Keratinocyte (primary cell): ENCODE results near the gene PRKAG2. TPM values are rescaled to one million over a fixed set of nuclear protein-coding genes. Genes with fewer than 3 reads are reported as not detected.

Experiments used
- DNase-seq: peaks from one replicate; pipeline ENCODE4 v3.0.0-alpha.2; 2011; ENCODE audit warnings: low read depth, missing footprints, low spot score
- FAIRE-seq: peaks from 2 replicates; lab custom pipeline; 2011; peaks lifted over from hg19 to GRCh38; lab: Jason Lieb, UNC
- H2AFZ ChIP-seq: 2 replicates; pipeline ENCODE4 v1.6.0; 2012; ENCODE audit warnings: low read length, control low read depth, inconsistent platforms; ENCODE audit not compliant: control insufficient read depth
- H3K27ac ChIP-seq: 2 replicates; pipeline ENCODE4 v1.5.1; 2011; ENCODE audit warnings: low read length; ENCODE audit not compliant: control insufficient read depth, insufficient read depth
- H3K27me3 ChIP-seq: 3 replicates; pipeline ENCODE4 v1.6.0; 2011; ENCODE audit warnings: low read length; ENCODE audit not compliant: control insufficient read depth, insufficient read depth; ENCODE audit errors: extremely low read depth
- H3K36me3 ChIP-seq, 2 experiments: 2 replicates in 1 of 2; 3 replicates in 1 of 2; pipeline ENCODE4 v1.5.1; 2011; ENCODE audit warnings: low read length in 2 of 2, mild to moderate bottlenecking in 1 of 2; ENCODE audit not compliant: control insufficient read depth in 2 of 2, insufficient read depth in 2 of 2; ENCODE audit errors: extremely low read depth in 1 of 2
- H3K4me1 ChIP-seq: 3 replicates; pipeline ENCODE4 v1.5.1; 2011; ENCODE audit warnings: low read length; ENCODE audit not compliant: control insufficient read depth, insufficient read depth; ENCODE audit errors: extremely low read depth
- H3K4me2 ChIP-seq: 3 replicates; pipeline ENCODE4 v1.6.0; 2011; ENCODE audit warnings: low read depth, low read length; ENCODE audit not compliant: control insufficient read depth, insufficient read depth; ENCODE audit errors: extremely low read depth
- H3K4me3 ChIP-seq, 3 experiments: fragments of 200-600 bp in 1 of 3; sonication (generic) in 1 of 3; 2 replicates in 2 of 3; 3 replicates in 1 of 3; pipeline ENCODE4 v1.5.1; 2011 to 2016; ENCODE audit warnings: low read length in 3 of 3, mild to moderate bottlenecking in 3 of 3, control low read depth in 2 of 3, inconsistent platforms in 1 of 3, low read depth in 1 of 3, mixed read lengths in 1 of 3, mixed run types in 1 of 3, moderate library complexity in 1 of 3; ENCODE audit not compliant: control insufficient read depth in 2 of 3, insufficient read depth in 2 of 3; ENCODE audit errors: extremely low read depth in 1 of 3
- H3K79me2 ChIP-seq: 2 replicates; pipeline ENCODE4 v1.6.0; 2012; ENCODE audit warnings: low read length; ENCODE audit not compliant: control insufficient read depth, insufficient read depth
- H3K9ac ChIP-seq: 3 replicates; pipeline ENCODE4 v1.6.0; 2011; ENCODE audit warnings: low read length; ENCODE audit not compliant: control insufficient read depth, insufficient read depth; ENCODE audit errors: extremely low read depth
- H3K9me1 ChIP-seq: 3 replicates; pipeline ENCODE4 v1.6.0; 2011; ENCODE audit warnings: low read length; ENCODE audit not compliant: control insufficient read depth, insufficient read depth; ENCODE audit errors: extremely low read depth
- H3K9me3 ChIP-seq: 2 replicates; pipeline ENCODE4 v1.5.1; 2012; ENCODE audit warnings: low read depth, low read length; ENCODE audit not compliant: control insufficient read depth
- H4K20me1 ChIP-seq: 3 replicates; pipeline ENCODE4 v1.6.0; 2011; ENCODE audit warnings: low read length; ENCODE audit not compliant: control insufficient read depth, insufficient read depth; ENCODE audit errors: extremely low read depth
- EZH2 ChIP-seq: IDR thresholded peaks from one replicate; pipeline ENCODE4 v1.6.1; 2012; ENCODE audit warnings: inconsistent platforms, mild to moderate bottlenecking, low read length, moderate library complexity
- dilution Hi-C: fragments of 300-500 bp; cut with MboI; formaldehyde crosslinking; loops from one replicate; pipeline ENCODE4 v1.7.0; 2020; ENCODE audit warnings: low sequenced_read_pairs; ENCODE audit not compliant: extremely low pct_ligation_motif_present
- polyA plus RNA-seq, 5 experiments: library from polyadenylated mRNA; depleted of rRNA in 3 of 5; stranded (reverse) in 3 of 5; stranded (forward) in 1 of 5; unstranded in 1 of 5; fragments of >200 nt; gene quantifications; 1 replicate in 1 of 5; 2 replicates in 3 of 5; 3 replicates in 1 of 5; pipeline versions ENCODE4 v1.2.1 to v1.2.3, GENCODE V29; 2011 to 2012; ENCODE audit warnings: missing spikeins in 2 of 5, low read depth in 1 of 5, low replicate concordance in 1 of 5
- TF ChIP-seq, protein P1 (sequence below), 3 experiments: IDR thresholded peaks in 1 of 3; conservative IDR thresholded peaks in 1 of 3; optimal IDR thresholded peaks in 1 of 3; 2 replicates in 2 of 3; 3 replicates in 1 of 3; pipeline versions ENCODE3 to v1.5.1; 2011; ENCODE audit warnings: low read length in 3 of 3, mild to moderate bottlenecking in 3 of 3, moderate library complexity in 2 of 3, control low read depth in 1 of 3, inconsistent platforms in 1 of 3; ENCODE audit not compliant: insufficient read depth in 2 of 3; ENCODE audit errors: extremely low read depth in 1 of 3

PRKAG2 gene
- polyA plus RNA-seq, 1 donor (not counting 4 experiments of a cell fraction or from before 2014, with no cell fraction given) = 39.5 TPM

DNA sequence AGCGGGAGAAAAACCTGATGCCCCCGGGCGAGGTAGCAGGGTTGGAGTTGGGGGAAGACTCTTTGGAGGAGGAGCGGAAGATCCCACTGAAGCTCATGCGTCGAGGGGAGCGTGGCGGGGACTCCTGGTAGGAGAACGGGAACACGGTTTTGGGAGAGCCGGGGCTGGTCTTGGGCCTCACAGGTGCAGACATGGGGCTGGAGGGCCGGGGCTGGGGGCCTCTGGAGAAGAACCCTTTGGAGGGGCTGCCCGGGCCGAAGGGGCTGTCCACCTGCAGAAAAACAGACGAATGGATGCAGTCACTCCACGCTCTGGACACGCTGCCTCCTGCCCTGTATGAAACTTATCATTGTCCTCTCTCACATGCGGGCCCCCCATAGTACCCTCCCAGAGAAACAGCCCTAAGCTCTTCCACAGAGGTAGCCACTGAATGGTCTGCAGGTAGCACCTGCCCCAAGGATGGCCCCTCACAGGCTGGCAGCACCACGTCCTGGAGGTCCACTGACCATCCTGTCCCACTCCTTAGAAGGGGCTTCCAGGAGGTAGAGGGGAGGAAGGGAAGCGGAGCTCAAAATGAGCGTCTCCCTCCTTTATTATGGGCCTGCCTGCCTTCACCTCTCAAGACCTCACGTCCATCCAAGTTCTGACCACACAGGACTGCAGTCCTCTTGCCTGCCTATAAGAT, 95.6 kb downstream of the PRKAG2 start:
- no peak for FAIRE-seq
- no peaks in the 10 kb centered on the region for H4K20me1 ChIP-seq
- no peaks in the 10 kb centered on the region for H3K4me1 ChIP-seq
- no peaks in the 10 kb centered on the region for H3K36me3 ChIP-seq
- no peak overlapping the region for H3K4me3 ChIP-seq
- H3K4me2 ChIP-seq = no peak overlapping the region
- H2AFZ ChIP-seq = no peak overlapping the region
- H3K79me2 ChIP-seq = no peaks in the 10 kb centered on the region
- no peak for DNase-seq
- H3K9me3 ChIP-seq = no peaks in the 10 kb centered on the region
- dilution Hi-C loops = no loop called here
- H3K9me1 ChIP-seq = no peaks in the 10 kb centered on the region
- TF ChIP-seq EZH2 = no peak
- TF ChIP-seq, protein P1, sequence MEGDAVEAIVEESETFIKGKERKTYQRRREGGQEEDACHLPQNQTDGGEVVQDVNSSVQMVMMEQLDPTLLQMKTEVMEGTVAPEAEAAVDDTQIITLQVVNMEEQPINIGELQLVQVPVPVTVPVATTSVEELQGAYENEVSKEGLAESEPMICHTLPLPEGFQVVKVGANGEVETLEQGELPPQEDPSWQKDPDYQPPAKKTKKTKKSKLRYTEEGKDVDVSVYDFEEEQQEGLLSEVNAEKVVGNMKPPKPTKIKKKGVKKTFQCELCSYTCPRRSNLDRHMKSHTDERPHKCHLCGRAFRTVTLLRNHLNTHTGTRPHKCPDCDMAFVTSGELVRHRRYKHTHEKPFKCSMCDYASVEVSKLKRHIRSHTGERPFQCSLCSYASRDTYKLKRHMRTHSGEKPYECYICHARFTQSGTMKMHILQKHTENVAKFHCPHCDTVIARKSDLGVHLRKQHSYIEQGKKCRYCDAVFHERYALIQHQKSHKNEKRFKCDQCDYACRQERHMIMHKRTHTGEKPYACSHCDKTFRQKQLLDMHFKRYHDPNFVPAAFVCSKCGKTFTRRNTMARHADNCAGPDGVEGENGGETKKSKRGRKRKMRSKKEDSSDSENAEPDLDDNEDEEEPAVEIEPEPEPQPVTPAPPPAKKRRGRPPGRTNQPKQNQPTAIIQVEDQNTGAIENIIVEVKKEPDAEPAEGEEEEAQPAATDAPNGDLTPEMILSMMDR (optimal IDR thresholded peaks at IDR 0.05 in 1 of 3, IDR thresholded peaks at IDR 0.05 in 1 of 3, conservative IDR thresholded peaks at IDR 0.05 in 1 of 3; ENCODE audit: extremely low read depth in 1 of 3, insufficient read depth in 2 of 3, low read length in 3 of 3) = no peak
- H3K27me3 ChIP-seq = peaks cover 4% of the 10 kb centered on the region
- no peak overlapping the region for H3K27ac ChIP-seq
- no peak overlapping the region for H3K9ac ChIP-seq

DNA sequence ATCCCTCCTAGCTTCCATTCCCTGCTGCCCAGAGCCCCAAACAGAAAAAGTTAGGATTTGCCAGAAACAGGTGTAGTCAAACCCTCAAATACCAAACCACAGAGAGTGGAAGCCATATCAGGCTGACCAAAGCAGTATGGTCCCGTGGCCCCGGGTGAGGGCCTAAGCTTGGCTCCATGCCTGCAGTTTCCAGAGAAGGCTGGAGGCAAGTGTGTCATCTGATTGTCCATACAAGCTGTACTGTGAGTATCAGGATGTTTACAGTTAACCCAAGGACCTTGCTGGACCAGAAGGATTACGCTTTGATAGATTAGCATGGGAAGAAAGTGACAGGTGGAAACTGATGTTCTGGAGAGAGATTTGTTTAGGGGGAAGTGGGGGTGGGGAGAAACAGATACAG, 96.3 kb downstream of the PRKAG2 start:
- dilution Hi-C loops = no loop called here
- Histone ChIP-seq H3K4me3 (no peak overlapping the region), H2AFZ (no peak overlapping the region), H3K4me2 (no peak overlapping the region), H3K79me2 (no peaks in the 10 kb centered on the region), H3K4me1 (no peaks in the 10 kb centered on the region), H3K9ac (no peak overlapping the region), H4K20me1 (no peaks in the 10 kb centered on the region), H3K9me3 (no peaks in the 10 kb centered on the region), H3K27ac (no peak overlapping the region), H3K9me1 (no peaks in the 10 kb centered on the region), H3K36me3 (no peaks in the 10 kb centered on the region), H3K27me3 (peaks cover 4% of the 10 kb centered on the region)
- TF ChIP-seq, protein P1 (optimal IDR thresholded peaks at IDR 0.05 in 1 of 3, IDR thresholded peaks at IDR 0.05 in 1 of 3, conservative IDR thresholded peaks at IDR 0.05 in 1 of 3; ENCODE audit: extremely low read depth in 1 of 3, insufficient read depth in 2 of 3, low read length in 3 of 3) = no peak
- no peak for TF ChIP-seq EZH2
- no peak for FAIRE-seq
- DNase-seq = no peak
